ENCODE results near the gene FAM227A.
A peak's percentile ranks its signal among the peaks of the same experiment; 100 is the strongest.

FAM227A gene

DNA sequence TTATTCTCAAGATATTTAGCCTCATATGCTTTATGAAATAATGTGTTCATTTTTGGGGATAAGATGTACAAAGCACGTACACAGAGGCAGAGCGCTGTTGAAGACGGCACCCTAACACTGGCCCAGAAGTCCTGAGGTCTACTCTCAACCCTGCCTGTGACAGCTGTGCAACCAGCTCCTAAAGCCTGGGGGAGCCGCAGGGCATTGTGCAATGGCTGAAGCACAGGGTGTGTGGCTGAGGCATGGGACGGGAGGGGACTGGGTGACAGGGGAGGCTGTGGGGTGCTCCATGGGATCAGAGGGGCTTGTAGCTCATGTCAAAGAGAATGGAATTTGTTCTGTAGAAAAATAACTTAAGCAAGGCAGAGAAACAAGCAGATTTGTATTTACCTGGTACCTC, 27.7 kb downstream of the FAM227A start:
- Histone ChIP-seq H3K4me3 (ENCODE audit: low read length in 2 of 2) (no peak overlapping the region), H3K27ac (replicated peaks; ENCODE audit: low read length) (no peak overlapping the region), H3K4me1 (ENCODE audit: control insufficient read depth in 2 of 2, insufficient read depth in 1 of 2, low read depth in 1 of 2, low read length in 2 of 2) (peaks cover 0 to 3% of the 10 kb centered on the region in 2 donors), H2BK5ac (ENCODE audit: low read length) (no peak overlapping the region), H3K4ac (ENCODE audit: low read length) (no peak overlapping the region), H3K27me3 (ENCODE audit: control insufficient read depth in 3 of 3, insufficient read depth in 3 of 3, low read depth in 1 of 3, low read length in 3 of 3) (no peaks in the 10 kb centered on the region), H3K18ac (ENCODE audit: low read length) (no peak overlapping the region), H2AK5ac (ENCODE audit: low read depth, low read length) (no peak overlapping the region), H2AFZ (ENCODE audit: low read length) (no peak overlapping the region), H3K23ac (ENCODE audit: low read depth, low read length, poor library complexity) (no peak overlapping the region), H2BK15ac (ENCODE audit: low read length) (no peak overlapping the region), H3K9me3 (replicated peaks in 1 of 2; ENCODE audit: control insufficient read depth in 2 of 2, insufficient read depth in 1 of 2, low read depth in 1 of 2, low read length in 2 of 2) (no peaks in the 10 kb centered on the region), H2BK120ac (ENCODE audit: low read depth, low read length) (no peak overlapping the region), H3K14ac (ENCODE audit: low read length) (no peak overlapping the region), H3K79me1 (ENCODE audit: low read depth, low read length) (no peaks in the 10 kb centered on the region), H3K4me2 (ENCODE audit: insufficient read depth, low read length, poor library complexity, severe bottlenecking) (no peak overlapping the region), H2BK12ac (ENCODE audit: low read length) (no peak overlapping the region), H3K36me3 (replicated peaks in 1 of 2; ENCODE audit: control insufficient read depth in 2 of 2, insufficient read depth in 2 of 2, low read length in 2 of 2) (peaks cover 26 to 59% of the 10 kb centered on the region in 2 donors), H4K8ac (ENCODE audit: low read depth, low read length) (no peak overlapping the region), H4K91ac (ENCODE audit: low read depth, low read length, poor library complexity) (no peak overlapping the region), H3K9ac (ENCODE audit: low read depth, low read length, poor library complexity) (no peak overlapping the region)
- DNase-seq (ENCODE audit: low spot score): no peak
- no CpG with 5 or more reads among the region's 5 CpGs for WGBS, 2 donors (ENCODE audit: extremely low coverage in 2 of 2, insufficient read length in 2 of 2, insufficient replicate concordance in 1 of 2)

DNA sequence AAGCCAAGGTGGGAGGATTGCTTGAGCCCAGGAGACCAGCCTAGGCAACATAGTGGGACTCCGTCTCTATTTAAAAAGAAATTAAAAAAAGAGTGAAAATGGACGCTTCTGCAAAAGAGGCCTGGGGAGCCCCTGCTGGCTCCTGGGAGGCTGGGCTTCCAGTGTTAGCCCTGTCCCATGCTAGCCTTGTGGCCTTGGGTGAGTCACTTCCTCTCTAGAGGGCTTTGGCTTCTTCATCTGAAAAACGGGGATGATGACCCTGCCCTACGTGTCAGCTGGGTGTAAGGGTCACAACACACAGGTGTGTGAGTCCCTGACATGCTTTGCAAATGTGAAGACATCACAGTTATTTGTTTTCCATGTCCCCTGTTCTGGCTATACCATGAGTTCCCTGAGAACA, 32.8 kb downstream of the FAM227A start:
- Histone ChIP-seq H2BK12ac (ENCODE audit: low read length) (no peak overlapping the region), H4K8ac (ENCODE audit: low read depth, low read length) (no peak overlapping the region), H2BK5ac (ENCODE audit: low read length) (no peak overlapping the region), H3K14ac (ENCODE audit: low read length) (no peak overlapping the region), H3K18ac (ENCODE audit: low read length) (no peak overlapping the region), H2AFZ (ENCODE audit: low read length) (no peak overlapping the region), H3K9ac (ENCODE audit: low read depth, low read length, poor library complexity) (no peak overlapping the region), H2BK15ac (ENCODE audit: low read length) (no peak overlapping the region), H3K4me2 (ENCODE audit: insufficient read depth, low read length, poor library complexity, severe bottlenecking) (no peak overlapping the region), H3K4ac (ENCODE audit: low read length) (no peak overlapping the region), H3K4me1 (ENCODE audit: control insufficient read depth in 2 of 2, insufficient read depth in 1 of 2, low read depth in 1 of 2, low read length in 2 of 2) (peaks cover 0 to 3% of the 10 kb centered on the region in 2 donors), H3K23ac (ENCODE audit: low read depth, low read length, poor library complexity) (no peak overlapping the region), H3K79me1 (ENCODE audit: low read depth, low read length) (no peaks in the 10 kb centered on the region), H3K4me3 (ENCODE audit: low read length in 2 of 2) (no peak overlapping the region), H2BK120ac (ENCODE audit: low read depth, low read length) (no peak overlapping the region), H3K36me3 (replicated peaks in 1 of 2; ENCODE audit: control insufficient read depth in 2 of 2, insufficient read depth in 2 of 2, low read length in 2 of 2) (peaks cover 19 to 56% of the 10 kb centered on the region in 2 donors), H2AK5ac (ENCODE audit: low read depth, low read length) (no peak overlapping the region), H3K27ac (replicated peaks; ENCODE audit: low read length) (no peak overlapping the region), H3K9me3 (replicated peaks in 1 of 2; ENCODE audit: control insufficient read depth in 2 of 2, insufficient read depth in 1 of 2, low read depth in 1 of 2, low read length in 2 of 2) (peaks cover 3 to 8% of the 10 kb centered on the region in 2 donors), H4K91ac (ENCODE audit: low read depth, low read length, poor library complexity) (no peak overlapping the region), H3K27me3 (ENCODE audit: control insufficient read depth in 3 of 3, insufficient read depth in 3 of 3, low read depth in 1 of 3, low read length in 3 of 3) (no peaks in the 10 kb centered on the region)
- DNase-seq (ENCODE audit: low spot score): no peak
- no CpG with 5 or more reads among the region's 4 CpGs for WGBS, 2 donors (ENCODE audit: extremely low coverage in 2 of 2, insufficient read length in 2 of 2, insufficient replicate concordance in 1 of 2)

- Histone ChIP-seq H3K18ac (ENCODE audit: low read length) (no peak overlapping the region), H2BK15ac (ENCODE audit: low read length) (no peak overlapping the region), H3K4me3 (ENCODE audit: low read length in 2 of 2) (no peak overlapping the region), H3K4me2 (ENCODE audit: insufficient read depth, low read length, poor library complexity, severe bottlenecking) (no peak overlapping the region), H2BK5ac (ENCODE audit: low read length) (no peak overlapping the region), H4K91ac (ENCODE audit: low read depth, low read length, poor library complexity) (no peak overlapping the region), H3K4me1 (ENCODE audit: control insufficient read depth in 2 of 2, insufficient read depth in 1 of 2, low read depth in 1 of 2, low read length in 2 of 2) (peaks cover 0 to 3% of the 10 kb centered on the region in 2 donors), H2AFZ (ENCODE audit: low read length) (no peak overlapping the region), H3K9ac (ENCODE audit: low read depth, low read length, poor library complexity) (no peak overlapping the region), H3K79me1 (ENCODE audit: low read depth, low read length) (no peaks in the 10 kb centered on the region), H2BK120ac (ENCODE audit: low read depth, low read length) (no peak overlapping the region), H3K4ac (ENCODE audit: low read length) (no peak overlapping the region), H3K27me3 (ENCODE audit: control insufficient read depth in 3 of 3, insufficient read depth in 3 of 3, low read depth in 1 of 3, low read length in 3 of 3) (no peaks in the 10 kb centered on the region), H3K23ac (ENCODE audit: low read depth, low read length, poor library complexity) (no peak overlapping the region), H4K8ac (ENCODE audit: low read depth, low read length) (peak overlapping the region; percentile 26), H3K27ac (replicated peaks; ENCODE audit: low read length) (no peak overlapping the region), H3K9me3 (replicated peaks in 1 of 2; ENCODE audit: control insufficient read depth in 2 of 2, insufficient read depth in 1 of 2, low read depth in 1 of 2, low read length in 2 of 2) (peaks cover 3 to 13% of the 10 kb centered on the region in 2 donors), H3K14ac (ENCODE audit: low read length) (no peak overlapping the region), H2AK5ac (ENCODE audit: low read depth, low read length) (no peak overlapping the region), H3K36me3 (replicated peaks in 1 of 2; ENCODE audit: control insufficient read depth in 2 of 2, insufficient read depth in 2 of 2, low read length in 2 of 2) (peaks cover 32 to 70% of the 10 kb centered on the region in 2 donors), H2BK12ac (ENCODE audit: low read length) (no peak overlapping the region)
- WGBS, 2 donors (ENCODE audit: extremely low coverage in 2 of 2, insufficient read length in 2 of 2, insufficient replicate concordance in 1 of 2): no CpG with 5 or more reads among the region's 2 CpGs
- no peak for DNase-seq (ENCODE audit: low spot score)
These were observed 37.5 kb downstream of the FAM227A start for GRCh38 chr22:38618682-38619081.

DNA sequence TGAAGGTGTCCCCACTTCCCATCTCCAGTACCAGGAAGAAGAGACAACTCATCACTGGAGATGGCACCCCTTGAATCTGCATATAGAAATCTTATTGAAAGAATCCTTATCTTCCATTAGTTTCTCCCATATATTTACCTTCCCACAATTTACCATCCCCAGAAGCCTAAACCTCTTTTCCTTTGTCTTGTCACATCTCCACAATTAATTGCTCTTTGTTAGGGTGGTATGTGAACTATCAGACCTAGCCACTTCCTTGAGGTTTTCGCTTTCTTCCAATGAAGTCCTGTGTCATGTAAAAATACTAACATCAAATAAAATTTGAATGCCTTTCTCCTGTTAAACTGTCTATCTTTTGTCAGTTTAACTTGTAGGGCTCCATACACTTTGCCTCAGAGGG, 37.9 kb downstream of the FAM227A start:
- Histone ChIP-seq H3K27ac (replicated peaks; ENCODE audit: low read length) (no peak overlapping the region), H4K8ac (ENCODE audit: low read depth, low read length) (no peak overlapping the region), H2BK12ac (ENCODE audit: low read length) (no peak overlapping the region), H2AK5ac (ENCODE audit: low read depth, low read length) (no peak overlapping the region), H3K36me3 (replicated peaks in 1 of 2; ENCODE audit: control insufficient read depth in 2 of 2, insufficient read depth in 2 of 2, low read length in 2 of 2) (peaks cover 34 to 67% of the 10 kb centered on the region in 2 donors), H3K4me2 (ENCODE audit: insufficient read depth, low read length, poor library complexity, severe bottlenecking) (no peak overlapping the region), H2BK5ac (ENCODE audit: low read length) (no peak overlapping the region), H3K27me3 (ENCODE audit: control insufficient read depth in 3 of 3, insufficient read depth in 3 of 3, low read depth in 1 of 3, low read length in 3 of 3) (no peaks in the 10 kb centered on the region), H4K91ac (ENCODE audit: low read depth, low read length, poor library complexity) (no peak overlapping the region), H3K79me1 (ENCODE audit: low read depth, low read length) (no peaks in the 10 kb centered on the region), H3K9me3 (replicated peaks in 1 of 2; ENCODE audit: control insufficient read depth in 2 of 2, insufficient read depth in 1 of 2, low read depth in 1 of 2, low read length in 2 of 2) (peaks cover 3 to 13% of the 10 kb centered on the region in 2 donors), H3K4me1 (ENCODE audit: control insufficient read depth in 2 of 2, insufficient read depth in 1 of 2, low read depth in 1 of 2, low read length in 2 of 2) (peaks cover 0 to 3% of the 10 kb centered on the region in 2 donors), H3K18ac (ENCODE audit: low read length) (no peak overlapping the region), H2BK120ac (ENCODE audit: low read depth, low read length) (no peak overlapping the region), H3K14ac (ENCODE audit: low read length) (no peak overlapping the region), H2BK15ac (ENCODE audit: low read length) (no peak overlapping the region), H3K9ac (ENCODE audit: low read depth, low read length, poor library complexity) (no peak overlapping the region), H3K4me3 (ENCODE audit: low read length in 2 of 2) (no peak overlapping the region), H2AFZ (ENCODE audit: low read length) (no peak overlapping the region), H3K23ac (ENCODE audit: low read depth, low read length, poor library complexity) (no peak overlapping the region), H3K4ac (ENCODE audit: low read length) (no peak overlapping the region)
- DNase-seq (ENCODE audit: low spot score): no peak
- WGBS, 2 donors (ENCODE audit: extremely low coverage in 2 of 2, insufficient read length in 2 of 2, insufficient replicate concordance in 1 of 2): no CpG with 5 or more reads among the region's 1 CpG
